Transverse colon (tissue), 4 donors: ENCODE data around the gene CYREN. TPM values are rescaled to one million over a fixed set of nuclear protein-coding genes. Genes with fewer than 3 reads are reported as not detected.
A peak's percentile ranks its signal among the peaks of the same experiment; 100 is the strongest.

Experiments
- DNase-seq: peaks from one replicate; pipeline ENCODE4 v3.0.0-alpha.2; 2019
- H3K27ac ChIP-seq, 4 donors: fragments of 200-600 bp; sonication (generic); 2 replicates each; pipeline ENCODE4 v1.5.1; 2016 to 2018; ENCODE audit warnings: inconsistent platforms in 4 of 4
- H3K27me3 ChIP-seq: fragments of 200-600 bp; sonication (generic); 2 replicates; pipeline ENCODE4 v1.5.1; 2017; ENCODE audit warnings: inconsistent platforms
- H3K36me3 ChIP-seq, 4 donors: fragments of 200-600 bp; sonication (generic); 2 replicates each; pipeline ENCODE4 v1.5.1; 2017 to 2019; ENCODE audit warnings: inconsistent platforms in 4 of 4
- H3K4me1 ChIP-seq, 4 donors: fragments of 200-600 bp; sonication (generic); 2 replicates each; pipeline ENCODE4 v1.5.1; 2017 to 2020; ENCODE audit warnings: inconsistent platforms in 4 of 4
- H3K4me3 ChIP-seq, 4 donors: fragments of 200-600 bp; sonication (generic); 1 replicate in 1 of 4; 2 replicates in 3 of 4; pipeline versions ENCODE4 v1.5.1 to v1.6.1; 2017 to 2019; ENCODE audit warnings: inconsistent platforms in 4 of 4
- H3K9me3 ChIP-seq, 2 donors: fragments of 200-600 bp; sonication (generic); 2 replicates each; pipeline ENCODE4 v1.5.1; 2017 to 2019; ENCODE audit warnings: inconsistent platforms in 2 of 2
- EP300 ChIP-seq: sonication (generic); formaldehyde crosslinking; IDR thresholded peaks from one replicate; pipeline ENCODE4 v1.6.1; 2017; ENCODE audit warnings: antibody characterized with exemption, low read depth
- POLR2A ChIP-seq: fragments of 450-650 bp; IDR thresholded peaks from one replicate; pipeline ENCODE4 v1.6.1; 2016; ENCODE audit warnings: antibody characterized with exemption, mild to moderate bottlenecking, moderate library complexity
- POLR2AphosphoS5 ChIP-seq, 3 donors: sonication (generic); formaldehyde crosslinking; IDR thresholded peaks; one replicate each; pipeline ENCODE4 v1.6.1; 2016; ENCODE audit warnings: antibody characterized with exemption in 3 of 3
- WGBS, 2 donors: methylation state at CpG; one replicate each; pipeline ENCODE4 v1.1.5; 2018; ENCODE audit warnings: low coverage in 1 of 2; 5-methylcytosine and 5-hydroxymethylcytosine counted together
- in situ Hi-C, 4 donors: fragments of 200-750 bp; cut with MboI; loops; one replicate each; pipeline versions ENCODE4 v1.15.0 to v1.15.1; 2017; ENCODE audit warnings: low sequenced_read_pairs in 3 of 4, low pct_ligation_motif_present in 1 of 4, low pct_unique_long_range_greater_than_20kb in 1 of 4
- intact Hi-C: fragments of 100-400 bp; cut with DNase I; formaldehyde crosslinking; loops from one replicate; pipeline ENCODE4 v1.15.1; 2023; ENCODE audit warnings: low total_unique reads
- total RNA-seq, 4 donors: library from RNA; depleted of rRNA; stranded (reverse); fragments of >200 nt; gene quantifications; one replicate each; pipeline ENCODE4 v1.1.0, GENCODE V29; 2016
- TF ChIP-seq, protein P1 (sequence below), 5 experiments: fragments of 200-600 bp in 3 of 5; fragments of 450-650 bp in 2 of 5; sonication (generic) in 3 of 5; IDR thresholded peaks; 1 replicate in 2 of 5; 2 replicates in 3 of 5; pipeline ENCODE4 v1.5.1; 2016 to 2017; ENCODE audit warnings: antibody characterized with exemption in 5 of 5, inconsistent platforms in 3 of 5, mild to moderate bottlenecking in 2 of 5, moderate library complexity in 1 of 5

The CYREN gene
- total RNA-seq, 4 donors from 2014 or later: 30.8 to 88.3 (median 37.8) TPM

DNA sequence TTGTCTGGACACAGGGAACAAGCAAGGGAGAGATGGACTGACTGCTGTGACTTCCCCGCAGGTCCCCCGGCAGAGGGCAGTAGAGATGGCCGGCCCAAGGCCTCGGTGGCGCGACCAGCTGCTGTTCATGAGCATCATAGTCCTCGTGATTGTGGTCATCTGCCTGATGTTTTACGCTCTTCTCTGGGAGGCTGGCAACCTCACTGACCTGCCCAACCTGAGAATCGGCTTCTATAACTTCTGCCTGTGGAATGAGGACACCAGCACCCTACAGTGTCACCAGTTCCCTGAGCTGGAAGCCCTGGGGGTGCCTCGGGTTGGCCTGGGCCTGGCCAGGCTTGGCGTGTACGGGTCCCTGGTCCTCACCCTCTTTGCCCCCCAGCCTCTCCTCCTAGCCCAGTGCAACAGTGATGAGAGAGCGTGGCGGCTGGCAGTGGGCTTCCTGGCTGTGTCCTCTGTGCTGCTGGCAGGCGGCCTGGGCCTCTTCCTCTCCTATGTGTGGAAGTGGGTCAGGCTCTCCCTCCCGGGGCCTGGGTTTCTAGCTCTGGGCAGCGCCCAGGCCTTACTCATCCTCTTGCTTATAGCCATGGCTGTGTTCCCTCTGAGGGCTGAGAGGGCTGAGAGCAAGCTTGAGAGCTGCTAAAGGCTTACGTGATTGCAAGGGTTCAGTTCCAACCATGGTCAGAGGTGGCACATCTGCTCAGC, 6.0 kb downstream of the CYREN start:
- Histone ChIP-seq H3K4me1 (peaks cover 23 to 50% (median 30%) of the 10 kb centered on the region in 4 donors), H3K27me3 (no peaks in the 10 kb centered on the region), H3K36me3 (peaks cover 0 to 12% (median 0%) of the 10 kb centered on the region in 4 donors), H3K4me3 (no peak overlapping the region), H3K9me3 (no peaks in the 10 kb centered on the region), H3K27ac (no peak overlapping the region)
- TF ChIP-seq, protein P1, sequence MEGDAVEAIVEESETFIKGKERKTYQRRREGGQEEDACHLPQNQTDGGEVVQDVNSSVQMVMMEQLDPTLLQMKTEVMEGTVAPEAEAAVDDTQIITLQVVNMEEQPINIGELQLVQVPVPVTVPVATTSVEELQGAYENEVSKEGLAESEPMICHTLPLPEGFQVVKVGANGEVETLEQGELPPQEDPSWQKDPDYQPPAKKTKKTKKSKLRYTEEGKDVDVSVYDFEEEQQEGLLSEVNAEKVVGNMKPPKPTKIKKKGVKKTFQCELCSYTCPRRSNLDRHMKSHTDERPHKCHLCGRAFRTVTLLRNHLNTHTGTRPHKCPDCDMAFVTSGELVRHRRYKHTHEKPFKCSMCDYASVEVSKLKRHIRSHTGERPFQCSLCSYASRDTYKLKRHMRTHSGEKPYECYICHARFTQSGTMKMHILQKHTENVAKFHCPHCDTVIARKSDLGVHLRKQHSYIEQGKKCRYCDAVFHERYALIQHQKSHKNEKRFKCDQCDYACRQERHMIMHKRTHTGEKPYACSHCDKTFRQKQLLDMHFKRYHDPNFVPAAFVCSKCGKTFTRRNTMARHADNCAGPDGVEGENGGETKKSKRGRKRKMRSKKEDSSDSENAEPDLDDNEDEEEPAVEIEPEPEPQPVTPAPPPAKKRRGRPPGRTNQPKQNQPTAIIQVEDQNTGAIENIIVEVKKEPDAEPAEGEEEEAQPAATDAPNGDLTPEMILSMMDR (IDR thresholded peaks at IDR 0.05): no peak
- TF ChIP-seq POLR2A: no peak
- no peak for TF ChIP-seq POLR2AphosphoS5 (IDR thresholded peaks at IDR 0.05)
- TF ChIP-seq EP300: no peak
- no peak for DNase-seq
- in situ Hi-C loops: loop anchor here in 3 of 4 donors (10.0 to 25.0 kb wide), 3 partner anchors 170 to 502 kb away; no protein-coding TSS in a partner anchor
- whole genome bisulfite sequencing, 2 donors: 86% methylated on average over 18 of the region's 18 CpGs; no CpG with 5 or more reads in 1 of the 2 donors
- intact Hi-C loops: loop anchor here (10.0 kb wide), 1 partner anchor 480 kb away; no protein-coding TSS in a partner anchor

- Histone ChIP-seq H3K27me3 (no peaks in the 10 kb centered on the region), H3K36me3 (peaks cover 0 to 12% (median 0%) of the 10 kb centered on the region in 4 donors), H3K4me3 (no peak overlapping the region), H3K9me3 (no peaks in the 10 kb centered on the region), H3K4me1 (peaks cover 12 to 39% (median 18%) of the 10 kb centered on the region in 4 donors), H3K27ac (no peak overlapping the region)
- WGBS, 2 donors: 98 to 100% methylated on average over 1 to 2 of the region's 2 CpGs
- intact Hi-C loops (loop anchor here (10.0 kb wide), 1 partner anchor 478 kb away; no protein-coding TSS in a partner anchor), in situ Hi-C loops (loop anchor here in 3 of 4 donors (10.0 to 25.0 kb wide), 3 partner anchors 168 to 500 kb away; no protein-coding TSS in a partner anchor)
- DNase-seq: no peak
- TF ChIP-seq, protein P1 (IDR thresholded peaks at IDR 0.05): no peak
- TF ChIP-seq POLR2A (no peak), EP300 (no peak), POLR2AphosphoS5 (IDR thresholded peaks at IDR 0.05) (no peak)
Observed at GRCh38 chr7:135162382-135163001, 8.0 kb downstream of the CYREN start.

DNA sequence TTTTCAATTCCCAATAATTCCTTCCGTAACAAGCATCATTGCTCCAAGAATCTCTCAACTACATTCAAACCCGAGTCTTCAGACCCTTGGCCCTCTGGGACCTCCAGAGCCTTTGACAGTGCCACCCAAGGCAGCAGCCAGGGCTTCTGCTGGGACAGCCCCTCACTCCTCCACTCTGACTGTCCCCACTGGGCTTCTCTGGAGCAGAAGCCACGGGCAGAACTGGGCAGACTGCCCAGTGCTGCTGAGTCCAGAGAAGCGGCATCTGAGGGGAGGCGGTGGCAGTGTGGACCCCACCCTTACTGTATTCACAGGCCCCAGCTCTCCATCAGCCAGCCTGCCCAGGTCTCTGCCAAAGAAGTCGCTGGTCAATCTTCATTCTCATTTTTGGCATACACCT, 8.8 kb downstream of the CYREN start:
- TF ChIP-seq POLR2AphosphoS5 (IDR thresholded peaks at IDR 0.05): no peak
- no peak for TF ChIP-seq EP300
- TF ChIP-seq, protein P1 (IDR thresholded peaks at IDR 0.05): no peak
- no peak for TF ChIP-seq POLR2A
- Histone ChIP-seq H3K4me1 (peaks cover 7 to 33% (median 18%) of the 10 kb centered on the region in 4 donors), H3K9me3 (no peaks in the 10 kb centered on the region), H3K27ac (peak overlapping the region in 3 of 4 donors; percentile 33 to 72 (median 68)), H3K4me3 (no peak overlapping the region), H3K27me3 (no peaks in the 10 kb centered on the region), H3K36me3 (peaks cover 0 to 12% (median 0%) of the 10 kb centered on the region in 4 donors)
- DNase-seq: no peak
- intact Hi-C loops (loop anchor here (10.0 kb wide), 1 partner anchor 477 kb away; no protein-coding TSS in a partner anchor), in situ Hi-C loops (loop anchor here in 3 of 4 donors (10.0 to 25.0 kb wide), 3 partner anchors 167 to 499 kb away; no protein-coding TSS in a partner anchor)
- 83 to 100% methylated on average over 2 to 6 of the region's 6 CpGs for WGBS, 2 donors
